NCI-H2196 (cell line): ENCODE data around the gene SLC38A6.

Experiments
- DNase-seq: peaks from one replicate; lab custom pipeline; 2025; ENCODE audit not compliant: unreplicated experiment; lab: John Stamatoyannopoulos, UW

Gene SLC38A6

DNA sequence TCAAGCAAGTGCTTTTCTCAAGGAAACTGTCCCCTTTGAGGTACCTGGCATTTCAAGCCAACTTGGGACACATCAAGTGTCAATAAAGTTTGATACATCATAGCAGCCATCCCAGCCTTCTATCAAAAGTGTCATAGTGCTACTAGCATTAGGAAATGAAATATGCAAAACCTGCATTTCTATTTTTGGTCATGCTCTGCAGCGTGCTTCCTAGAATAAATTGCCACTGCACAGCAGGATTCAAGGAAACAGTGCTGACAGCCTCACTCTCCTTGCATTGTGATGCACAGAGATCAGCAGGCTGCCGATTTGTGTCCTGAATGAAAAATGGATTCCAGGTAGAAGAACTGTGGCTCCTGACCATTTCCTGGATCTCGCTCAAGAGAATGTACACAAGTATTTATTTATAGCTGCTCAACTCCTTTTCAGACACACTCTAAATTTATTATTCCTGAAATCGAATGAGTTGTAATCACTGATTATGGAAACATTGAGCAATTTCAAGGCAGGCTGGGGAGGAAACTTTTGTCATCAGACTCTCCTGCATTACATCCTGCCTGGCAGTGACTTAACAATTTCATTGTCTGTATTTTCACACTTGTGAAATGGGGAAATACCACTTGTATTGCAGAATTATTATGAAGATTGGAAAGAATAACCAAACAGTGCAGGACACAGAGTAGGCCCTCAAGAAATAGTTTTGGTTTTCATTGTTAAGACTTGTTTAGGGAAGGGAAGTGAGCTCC lies 120.9 kb downstream of the SLC38A6 start:
- no peak for DNase-seq
